ENCODE data around the gene DCHS1.

Gene DCHS1

DNA sequence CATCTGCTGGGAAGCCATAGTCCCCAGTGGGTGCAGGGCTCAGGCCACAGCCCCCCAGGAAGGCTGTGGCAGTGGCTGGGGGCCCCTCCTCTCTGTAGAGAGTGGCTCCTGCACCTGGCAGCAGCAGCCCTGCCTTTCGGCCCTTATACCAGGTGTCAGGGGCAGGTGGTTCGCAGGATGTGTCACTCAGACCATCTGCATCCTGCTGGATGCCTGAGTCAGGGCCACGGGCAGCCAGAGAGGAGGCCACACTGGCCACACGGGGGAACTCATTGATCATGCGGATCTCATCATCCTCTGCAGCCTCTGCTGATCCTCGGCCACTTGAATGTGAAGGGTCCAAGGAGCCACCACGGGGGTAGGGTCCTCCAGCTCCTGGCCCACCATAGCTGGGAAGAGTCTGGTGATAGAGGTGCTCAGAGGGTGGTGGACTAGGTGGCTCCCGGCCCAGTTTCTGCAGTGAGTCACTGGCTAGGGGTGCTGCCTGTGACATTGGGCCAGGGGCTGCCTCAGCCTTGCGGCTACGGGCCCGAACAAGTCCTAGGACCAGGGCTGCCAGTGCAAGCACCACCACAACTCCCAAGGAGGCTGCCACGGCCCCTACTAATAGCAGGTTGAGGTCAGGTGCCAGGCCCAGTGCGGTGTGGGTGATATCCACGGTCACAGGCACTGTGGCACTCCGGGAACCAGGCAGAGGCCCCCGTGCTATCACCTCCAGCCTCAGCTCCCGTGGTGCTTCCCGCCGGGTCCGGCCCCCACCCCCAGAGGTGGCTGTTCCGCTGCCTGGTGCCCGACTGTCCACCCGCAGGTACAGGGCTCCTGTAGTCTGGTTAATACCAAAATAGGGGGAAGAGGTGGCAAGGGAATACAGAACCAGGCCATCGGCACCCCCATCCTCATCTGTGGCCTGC is 33.1 kb downstream of the DCHS1 start:
- no peak for DNase-seq (ENCODE audit: low read depth)
- H3K4me3 ChIP-seq (ENCODE audit: low read depth, low read length), result no peak overlapping the region
- TF ChIP-seq CTCF (IDR thresholded peaks at IDR 0.05; ENCODE audit: control insufficient read depth, extremely low read depth, insufficient read depth), result no peak

- H3K4me3 ChIP-seq (ENCODE audit: low read depth, low read length), result no peak overlapping the region
- no peak for TF ChIP-seq CTCF (IDR thresholded peaks at IDR 0.05; ENCODE audit: control insufficient read depth, extremely low read depth, insufficient read depth)
- no peak for DNase-seq (ENCODE audit: low read depth)
These were observed 33.8 kb downstream of the DCHS1 start for GRCh38 chr11:6621711-6622211.

- no peak for DNase-seq (ENCODE audit: low read depth)
These were observed 35.0 kb downstream of the DCHS1 start for GRCh38 chr11:6620636-6621035.

DNA sequence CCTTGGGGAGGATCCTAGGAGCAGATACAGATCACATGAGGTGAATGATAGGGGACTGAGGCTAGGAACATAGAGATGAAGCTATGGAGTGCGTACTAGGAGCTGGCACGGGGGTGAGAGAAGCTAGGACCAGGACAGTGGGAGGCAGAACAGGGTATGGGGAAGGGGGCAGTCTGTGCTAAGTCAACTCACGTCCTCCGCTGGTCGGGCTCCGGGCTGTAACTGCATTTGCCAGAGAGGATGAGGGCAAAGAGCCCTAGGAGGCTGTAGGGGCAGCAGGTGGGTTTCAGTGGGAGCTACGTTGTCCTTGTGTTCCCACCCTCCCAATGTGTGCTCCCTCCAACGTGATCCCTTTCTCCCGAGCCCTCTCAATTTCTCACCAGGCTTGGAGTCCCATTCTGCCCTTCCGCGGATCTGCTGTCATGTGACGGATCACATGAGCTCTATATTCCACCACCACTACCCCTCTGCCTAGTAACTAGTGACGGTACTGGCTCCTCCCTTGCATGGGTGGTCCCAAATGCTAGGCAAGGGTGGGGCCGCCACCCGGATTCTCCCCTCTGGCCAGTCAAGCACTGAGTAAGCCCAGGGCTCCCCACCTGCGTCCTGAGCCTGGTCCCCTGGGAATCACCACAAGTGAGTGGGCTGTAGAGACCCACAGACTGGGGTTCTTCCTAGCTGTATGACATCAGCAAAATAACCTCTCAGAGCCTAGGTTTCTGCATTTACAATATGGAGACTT is 36.4 kb downstream of the DCHS1 start, which contains the start of gene TPP1:
TPP1 (minus strand) TSS at position 419 of the 742 bp plus-strand sequence; CDS start at position 397, 22 bp downstream.
- peak within 1 kb of the TSS; percentile 97 for H3K4me3 ChIP-seq (ENCODE audit: low read depth, low read length)
- no peak for TF ChIP-seq CTCF (IDR thresholded peaks at IDR 0.05; ENCODE audit: control insufficient read depth, extremely low read depth, insufficient read depth)
- peak; percentile 72 for DNase-seq (ENCODE audit: low read depth)

More at GRCh38 chr11:6620636-6621035, 35.0 kb downstream of the DCHS1 start:
- no peak for TF ChIP-seq CTCF (IDR thresholded peaks at IDR 0.05; ENCODE audit: control insufficient read depth, extremely low read depth, insufficient read depth)
- no peak overlapping the region for H3K4me3 ChIP-seq (ENCODE audit: low read depth, low read length)

DNA sequence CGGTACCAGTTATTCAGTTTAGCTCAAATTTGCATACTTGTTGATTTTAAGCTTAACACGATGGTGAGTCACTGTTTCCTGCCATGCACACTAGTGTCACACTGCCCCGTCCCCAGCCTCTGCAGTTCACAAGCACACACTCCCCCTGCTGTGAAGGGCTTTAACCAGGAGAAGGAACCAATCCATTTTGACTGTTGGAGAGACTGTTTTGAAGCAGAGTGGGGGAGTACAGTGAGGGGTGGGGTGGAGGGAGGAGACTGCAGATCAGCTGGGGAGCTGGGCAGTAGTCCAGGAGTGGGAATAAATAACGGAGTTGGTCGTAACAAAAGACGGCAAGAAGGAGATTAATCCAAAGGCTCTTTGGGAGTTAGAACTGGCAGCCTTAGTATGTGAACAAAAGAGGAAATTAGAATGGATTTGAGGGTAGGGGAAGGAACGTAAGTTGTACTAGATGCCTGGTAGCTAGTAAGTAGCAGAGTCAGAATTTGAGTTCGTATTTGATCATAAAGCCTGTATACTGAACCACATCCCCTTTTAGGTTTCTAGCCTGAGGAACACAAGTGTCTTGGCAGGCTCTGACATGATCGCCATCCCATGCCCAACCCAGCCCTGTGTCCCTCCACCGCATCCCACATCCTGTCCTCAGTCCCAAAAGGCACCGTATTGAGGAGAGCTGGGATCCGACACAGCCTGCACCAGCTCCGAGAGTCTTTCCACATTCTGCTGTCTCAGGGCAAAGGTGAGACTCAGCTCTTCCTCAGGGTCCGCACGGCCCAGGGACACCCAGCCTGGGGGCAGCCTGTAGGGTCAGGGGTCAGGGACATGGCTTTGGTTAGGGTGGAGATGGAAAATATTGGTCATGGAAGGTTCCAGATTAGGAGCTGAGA is 37.2 kb downstream of the DCHS1 start:
- peak overlapping the region; percentile 97 for H3K4me3 ChIP-seq (ENCODE audit: low read depth, low read length)
- DNase-seq (ENCODE audit: low read depth), result no peak
- TF ChIP-seq CTCF (IDR thresholded peaks at IDR 0.05; ENCODE audit: control insufficient read depth, extremely low read depth, insufficient read depth), result no peak

DNA sequence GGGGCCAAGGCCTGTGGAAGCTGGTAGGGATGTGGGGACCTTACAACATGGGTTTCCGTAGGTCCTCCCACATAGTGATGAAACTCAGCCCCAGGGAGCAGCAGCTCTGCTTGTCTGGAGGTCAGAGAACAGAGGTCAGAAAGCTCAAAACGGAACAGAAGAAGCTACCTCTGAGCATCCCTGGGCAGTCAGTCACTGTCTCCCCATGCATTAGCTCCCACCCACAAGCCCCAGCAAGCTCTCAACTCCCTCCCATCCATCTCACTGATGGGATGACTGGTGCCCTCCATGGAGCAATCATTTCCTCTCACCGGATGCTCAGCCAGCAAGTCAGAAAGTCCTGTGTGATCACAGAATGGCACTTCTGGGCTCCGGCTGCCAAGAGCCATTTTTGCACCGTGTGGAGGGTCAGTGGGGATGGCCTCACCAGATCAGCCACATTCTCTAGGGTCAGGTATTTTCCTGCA is 38.3 kb downstream of the DCHS1 start:
- H3K4me3 ChIP-seq (ENCODE audit: low read depth, low read length), result no peak overlapping the region
- TF ChIP-seq CTCF (IDR thresholded peaks at IDR 0.05; ENCODE audit: control insufficient read depth, extremely low read depth, insufficient read depth), result no peak
- no peak for DNase-seq (ENCODE audit: low read depth)
